ENCODE results near the gene ALKBH5. TPM values are rescaled to one million over a fixed set of nuclear protein-coding genes. Genes with fewer than 3 reads are reported as not detected.

Gene ALKBH5
- total and polyA plus RNA-seq, 2 experiments from 2014 or later: 32.2 to 117 TPM

GRCh38 chr17:18246880-18247612 is 63.4 kb downstream of the ALKBH5 start:
- Histone ChIP-seq H3K4me2 (peak overlapping the region; percentile 92), H3K4me3 (peak overlapping the region; percentile 48)

DNA sequence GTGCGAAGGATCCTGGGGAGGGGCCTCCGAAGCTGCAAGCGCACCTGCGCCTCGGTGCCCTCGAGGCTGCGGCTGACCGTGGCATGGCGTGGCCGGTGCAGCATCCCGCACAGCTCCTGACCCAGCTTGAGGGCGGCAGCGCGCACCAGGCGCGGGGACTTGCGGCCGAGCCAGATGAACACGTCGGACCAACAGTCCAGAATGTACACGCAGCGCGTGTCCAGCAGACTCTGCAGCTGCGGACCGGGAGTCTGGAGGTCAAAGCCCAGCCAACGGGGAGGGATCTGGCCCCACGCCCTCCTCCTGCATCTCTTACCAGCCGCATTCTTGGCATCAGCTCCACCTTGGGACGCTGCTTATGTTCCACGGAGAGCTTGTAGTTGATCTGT is 64.0 kb downstream of the ALKBH5 start:
- Mint-ChIP-seq H3K9me3 (no peaks in the 10 kb centered on the region; the same call in 2 of the 3 replicates), H3K27me3 (ENCODE audit: insufficient read depth, low read depth, poor library complexity) (peaks cover 34% of the 10 kb centered on the region), H3K27ac (peak overlapping the region; percentile 85; the same call in 1 of the 2 replicates), H3K36me3 (ENCODE audit: low read depth) (peaks cover 73% of the 10 kb centered on the region), H3K4me3 (no peak overlapping the region; the same call in 2 of the 3 replicates), H3K4me1 (peaks cover 16% of the 10 kb centered on the region)
- ATAC-seq: no peak
- H2AFZ ChIP-seq: no peak overlapping the region
- no peaks in the 10 kb centered on the region for H3K9me2 ChIP-seq (ENCODE audit: insufficient read depth)
- no peak for TF ChIP-seq JUNB (IDR thresholded peaks at IDR 0.05; ENCODE audit: unreplicated experiment)
- TF ChIP-seq POLR2AphosphoS5 (IDR thresholded peaks at IDR 0.05; ENCODE audit: low read depth): no peak
- TF ChIP-seq EZH2phosphoT487 (IDR thresholded peaks at IDR 0.05; ENCODE audit: unreplicated experiment): no peak
- no peak for TF ChIP-seq CREB1 (CRISPR knock-in tag; IDR thresholded peaks at IDR 0.05; ENCODE audit: low read depth)
- no peak for TF ChIP-seq REST (IDR thresholded peaks at IDR 0.05; ENCODE audit: unreplicated experiment)
- TF ChIP-seq, protein P1, sequence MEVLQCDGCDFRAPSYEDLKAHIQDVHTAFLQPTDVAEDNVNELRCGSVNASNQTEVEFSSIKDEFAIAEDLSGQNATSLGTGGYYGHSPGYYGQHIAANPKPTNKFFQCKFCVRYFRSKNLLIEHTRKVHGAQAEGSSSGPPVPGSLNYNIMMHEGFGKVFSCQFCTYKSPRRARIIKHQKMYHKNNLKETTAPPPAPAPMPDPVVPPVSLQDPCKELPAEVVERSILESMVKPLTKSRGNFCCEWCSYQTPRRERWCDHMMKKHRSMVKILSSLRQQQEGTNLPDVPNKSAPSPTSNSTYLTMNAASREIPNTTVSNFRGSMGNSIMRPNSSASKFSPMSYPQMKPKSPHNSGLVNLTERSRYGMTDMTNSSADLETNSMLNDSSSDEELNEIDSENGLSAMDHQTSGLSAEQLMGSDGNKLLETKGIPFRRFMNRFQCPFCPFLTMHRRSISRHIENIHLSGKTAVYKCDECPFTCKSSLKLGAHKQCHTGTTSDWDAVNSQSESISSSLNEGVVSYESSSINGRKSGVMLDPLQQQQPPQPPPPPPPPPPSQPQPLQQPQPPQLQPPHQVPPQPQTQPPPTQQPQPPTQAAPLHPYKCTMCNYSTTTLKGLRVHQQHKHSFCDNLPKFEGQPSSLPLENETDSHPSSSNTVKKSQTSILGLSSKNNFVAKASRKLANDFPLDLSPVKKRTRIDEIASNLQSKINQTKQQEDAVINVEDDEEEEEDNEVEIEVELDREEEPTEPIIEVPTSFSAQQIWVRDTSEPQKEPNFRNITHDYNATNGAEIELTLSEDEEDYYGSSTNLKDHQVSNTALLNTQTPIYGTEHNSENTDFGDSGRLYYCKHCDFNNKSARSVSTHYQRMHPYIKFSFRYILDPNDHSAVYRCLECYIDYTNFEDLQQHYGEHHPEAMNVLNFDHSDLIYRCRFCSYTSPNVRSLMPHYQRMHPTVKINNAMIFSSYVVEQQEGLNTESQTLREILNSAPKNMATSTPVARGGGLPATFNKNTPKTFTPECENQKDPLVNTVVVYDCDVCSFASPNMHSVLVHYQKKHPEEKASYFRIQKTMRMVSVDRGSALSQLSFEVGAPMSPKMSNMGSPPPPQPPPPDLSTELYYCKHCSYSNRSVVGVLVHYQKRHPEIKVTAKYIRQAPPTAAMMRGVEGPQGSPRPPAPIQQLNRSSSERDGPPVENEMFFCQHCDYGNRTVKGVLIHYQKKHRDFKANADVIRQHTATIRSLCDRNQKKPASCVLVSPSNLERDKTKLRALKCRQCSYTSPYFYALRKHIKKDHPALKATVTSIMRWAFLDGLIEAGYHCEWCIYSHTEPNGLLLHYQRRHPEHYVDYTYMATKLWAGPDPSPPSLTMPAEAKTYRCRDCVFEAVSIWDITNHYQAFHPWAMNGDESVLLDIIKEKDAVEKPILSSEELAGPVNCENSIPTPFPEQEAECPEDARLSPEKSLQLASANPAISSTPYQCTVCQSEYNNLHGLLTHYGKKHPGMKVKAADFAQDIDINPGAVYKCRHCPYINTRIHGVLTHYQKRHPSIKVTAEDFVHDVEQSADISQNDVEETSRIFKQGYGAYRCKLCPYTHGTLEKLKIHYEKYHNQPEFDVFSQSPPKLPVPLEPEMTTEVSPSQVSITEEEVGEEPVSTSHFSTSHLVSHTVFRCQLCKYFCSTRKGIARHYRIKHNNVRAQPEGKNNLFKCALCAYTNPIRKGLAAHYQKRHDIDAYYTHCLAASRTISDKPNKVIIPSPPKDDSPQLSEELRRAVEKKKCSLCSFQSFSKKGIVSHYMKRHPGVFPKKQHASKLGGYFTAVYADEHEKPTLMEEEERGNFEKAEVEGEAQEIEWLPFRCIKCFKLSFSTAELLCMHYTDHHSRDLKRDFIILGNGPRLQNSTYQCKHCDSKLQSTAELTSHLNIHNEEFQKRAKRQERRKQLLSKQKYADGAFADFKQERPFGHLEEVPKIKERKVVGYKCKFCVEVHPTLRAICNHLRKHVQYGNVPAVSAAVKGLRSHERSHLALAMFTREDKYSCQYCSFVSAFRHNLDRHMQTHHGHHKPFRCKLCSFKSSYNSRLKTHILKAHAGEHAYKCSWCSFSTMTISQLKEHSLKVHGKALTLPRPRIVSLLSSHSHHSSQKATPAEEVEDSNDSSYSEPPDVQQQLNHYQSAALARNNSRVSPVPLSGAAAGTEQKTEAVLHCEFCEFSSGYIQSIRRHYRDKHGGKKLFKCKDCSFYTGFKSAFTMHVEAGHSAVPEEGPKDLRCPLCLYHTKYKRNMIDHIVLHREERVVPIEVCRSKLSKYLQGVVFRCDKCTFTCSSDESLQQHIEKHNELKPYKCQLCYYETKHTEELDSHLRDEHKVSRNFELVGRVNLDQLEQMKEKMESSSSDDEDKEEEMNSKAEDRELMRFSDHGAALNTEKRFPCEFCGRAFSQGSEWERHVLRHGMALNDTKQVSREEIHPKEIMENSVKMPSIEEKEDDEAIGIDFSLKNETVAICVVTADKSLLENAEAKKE (CRISPR knock-in tag; IDR thresholded peaks at IDR 0.05): no peak
- no peak for TF ChIP-seq EZH2 (IDR thresholded peaks at IDR 0.05; ENCODE audit: low read depth, unreplicated experiment)
- no peak for TF ChIP-seq ZNF331 (CRISPR knock-in tag; IDR thresholded peaks at IDR 0.05; ENCODE audit: low read depth)
- TF ChIP-seq STAT1 (IDR thresholded peaks at IDR 0.05; ENCODE audit: unreplicated experiment): no peak
- peaks cover 5% of the 10 kb centered on the region; the same call in 1 of the 2 replicates for H3K4me1 ChIP-seq (ENCODE audit: insufficient read depth)
- 0 out of 2 replicates have a peak overlapping the region, but pooled peaks have one; percentile 60 for H3K27ac ChIP-seq (ENCODE audit: low read depth)
- H3K4me3 ChIP-seq: peak overlapping the region; percentile 48; the same call in 1 of the 2 replicates
- peaks cover 16% of the 10 kb centered on the region for H3F3A ChIP-seq (replicated peaks; ENCODE audit: low read depth)
- peaks cover 4% of the 10 kb centered on the region; the same call in 1 of the 2 replicates for H4K20me1 ChIP-seq (replicated peaks; ENCODE audit: insufficient read depth)
- H3K79me2 ChIP-seq (replicated peaks; ENCODE audit: insufficient read depth): no peaks in the 10 kb centered on the region
- no peak for DNase-seq (ENCODE audit: low spot score)
- H3K27me3 ChIP-seq (ENCODE audit: insufficient read depth): no peaks in the 10 kb centered on the region
- no peak overlapping the region for H3K4me2 ChIP-seq
- peaks cover 16% of the 10 kb centered on the region for H3K36me3 ChIP-seq (ENCODE audit: insufficient read depth)

More at GRCh38 chr17:18246880-18247612, 63.4 kb downstream of the ALKBH5 start:
- Histone ChIP-seq H3F3A (replicated peaks; ENCODE audit: low read depth) (peaks cover 16% of the 10 kb centered on the region), H3K79me2 (replicated peaks; ENCODE audit: insufficient read depth) (no peaks in the 10 kb centered on the region), H2AFZ (no peak overlapping the region), H3K36me3 (ENCODE audit: insufficient read depth) (peaks cover 15% of the 10 kb centered on the region), H3K4me1 (ENCODE audit: insufficient read depth) (peaks cover 5% of the 10 kb centered on the region; the same call in 1 of the 2 replicates), H3K27me3 (ENCODE audit: insufficient read depth) (no peaks in the 10 kb centered on the region), H4K20me1 (replicated peaks; ENCODE audit: insufficient read depth) (peaks cover 4% of the 10 kb centered on the region; the same call in 1 of the 2 replicates), H3K27ac (ENCODE audit: low read depth) (peak overlapping the region; percentile 85), H3K9me2 (ENCODE audit: insufficient read depth) (no peaks in the 10 kb centered on the region)
- no peaks in the 10 kb centered on the region; the same call in 2 of the 3 replicates for H3K9me3 Mint-ChIP-seq
- peaks cover 72% of the 10 kb centered on the region for H3K36me3 Mint-ChIP-seq (ENCODE audit: low read depth)
- peak; percentile 79 for ATAC-seq
- H3K27me3 Mint-ChIP-seq (ENCODE audit: insufficient read depth, low read depth, poor library complexity): peaks cover 34% of the 10 kb centered on the region
- peak overlapping the region; percentile 90 for H3K4me3 Mint-ChIP-seq
- peak; percentile 83 for TF ChIP-seq POLR2AphosphoS5 (IDR thresholded peaks at IDR 0.05; ENCODE audit: low read depth)
- TF ChIP-seq CREB1 (CRISPR knock-in tag; IDR thresholded peaks at IDR 0.05; ENCODE audit: low read depth): peak; percentile 25; the same call in 1 of the 2 replicates
- TF ChIP-seq EZH2 (IDR thresholded peaks at IDR 0.05; ENCODE audit: low read depth, unreplicated experiment): no peak
- no peak for TF ChIP-seq EZH2phosphoT487 (IDR thresholded peaks at IDR 0.05; ENCODE audit: unreplicated experiment)
- no peak for TF ChIP-seq ZNF331 (CRISPR knock-in tag; IDR thresholded peaks at IDR 0.05; ENCODE audit: low read depth)
- H3K27ac Mint-ChIP-seq: peak overlapping the region; percentile 99
- DNase-seq (ENCODE audit: low spot score): peak; percentile 97
- H3K4me1 Mint-ChIP-seq: peaks cover 16% of the 10 kb centered on the region

All from GM23338 (cell line).